ENCODE results near the gene NAV2.

- TF ChIP-seq CTCF (IDR thresholded peaks at IDR 0.05) (no peak), POLR2A (IDR thresholded peaks at IDR 0.05) (no peak)
These were observed 220.6 kb downstream of the NAV2 start for GRCh38 chr11:19933132-19933735.

All from body of pancreas (tissue), 4 donors.